SH-SY5Y (cell line): ENCODE measurements around the gene INPP1.

ENCODE experiments used
- GATA2 ChIP-seq: IDR thresholded peaks from 2 replicates; pipeline ENCODE4 v1.6.1; 2011; ENCODE audit warnings: mild to moderate bottlenecking, low read depth, low read length
- GATA3 ChIP-seq: IDR thresholded peaks from 2 replicates; pipeline ENCODE4 v1.6.1; 2011; ENCODE audit warnings: low read depth, mild to moderate bottlenecking, low read length, moderate library complexity

DNA sequence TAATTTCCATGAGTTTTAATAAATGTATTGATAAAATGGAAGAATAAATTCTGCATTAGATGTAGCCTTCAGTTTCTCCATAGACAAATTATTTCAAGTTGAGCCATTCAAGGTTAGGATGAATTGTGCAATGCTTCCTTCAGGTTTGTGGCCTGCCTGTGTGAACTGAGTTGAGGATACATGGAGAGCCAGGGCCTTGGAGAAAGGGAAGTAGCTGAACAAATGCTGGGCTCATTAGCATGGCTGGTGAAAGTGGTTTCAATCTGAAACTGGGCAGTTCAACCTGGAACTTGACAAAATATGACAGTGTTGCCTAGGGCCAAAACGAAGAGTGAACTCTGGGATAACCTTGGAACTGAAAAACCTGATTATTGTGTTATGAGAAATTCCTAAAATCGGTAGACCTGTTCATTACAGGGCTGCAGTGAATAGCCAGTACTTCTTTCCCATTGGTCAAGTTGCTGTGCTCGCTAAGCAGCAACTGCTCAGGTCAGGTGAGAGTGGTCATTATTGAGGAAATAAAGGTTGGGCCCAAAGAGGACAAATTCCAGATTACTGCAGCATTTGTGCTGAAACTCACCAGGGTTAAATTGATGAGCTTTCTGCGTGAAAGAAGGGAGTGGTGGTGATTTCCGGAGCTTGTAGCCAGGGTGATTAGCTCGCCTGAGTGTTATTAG lies 12.7 kb downstream of the INPP1 start:
- TF ChIP-seq GATA2 (no peak), GATA3 (no peak)
